Fibroblast of lung (primary cell): ENCODE data around the gene WFDC9. TPM values are rescaled to one million over a fixed set of nuclear protein-coding genes. Genes with fewer than 3 reads are reported as not detected.

Experiments used
- DNase-seq, 2 donors: peaks; one replicate each; pipeline versions ENCODE4 v3.0.0 to v3.0.0-alpha.2; 2010; ENCODE audit warnings: low read depth in 2 of 2
- H2AFZ ChIP-seq: 2 replicates; pipeline ENCODE4 v1.5.1; 2012; ENCODE audit warnings: low read length, control low read depth, inconsistent platforms
- H3K27ac ChIP-seq: 2 replicates; pipeline ENCODE4 v1.5.1; 2011; ENCODE audit warnings: low read length, control low read depth; ENCODE audit not compliant: insufficient read depth
- H3K27me3 ChIP-seq: 2 replicates; pipeline ENCODE4 v1.5.1; 2011; ENCODE audit warnings: mild to moderate bottlenecking, low read length; ENCODE audit not compliant: control insufficient read depth, insufficient read depth
- H3K36me3 ChIP-seq: 2 replicates; pipeline ENCODE4 v1.5.1; 2011; ENCODE audit warnings: low read length; ENCODE audit not compliant: control insufficient read depth, insufficient read depth
- H3K4me1 ChIP-seq: 2 replicates; pipeline ENCODE4 v1.5.1; 2011; ENCODE audit warnings: low read length; ENCODE audit not compliant: control insufficient read depth, insufficient read depth; ENCODE audit errors: extremely low read depth
- H3K4me2 ChIP-seq: 2 replicates; pipeline ENCODE4 v1.5.1; 2011; ENCODE audit warnings: low read length, control low read depth; ENCODE audit not compliant: insufficient read depth; ENCODE audit errors: extremely low read depth
- H3K4me3 ChIP-seq, 4 experiments: fragments of 200-600 bp in 1 of 4; sonication (generic) in 1 of 4; replicated peaks in 1 of 4; 2 replicates each; pipeline ENCODE4 v1.5.1; 2011 to 2016; ENCODE audit warnings: low read length in 4 of 4, low read depth in 3 of 4, mild to moderate bottlenecking in 3 of 4, control low read depth in 2 of 4, inconsistent platforms in 1 of 4, mixed read lengths in 1 of 4; ENCODE audit not compliant: insufficient read depth in 1 of 4; ENCODE audit errors: control extremely low read depth in 1 of 4
- H3K79me2 ChIP-seq: 2 replicates; pipeline ENCODE4 v1.5.1; 2012; ENCODE audit warnings: mild to moderate bottlenecking, low read length, inconsistent platforms; ENCODE audit not compliant: control insufficient read depth, insufficient read depth
- H3K9ac ChIP-seq: 2 replicates; pipeline ENCODE4 v1.5.1; 2011; ENCODE audit warnings: mild to moderate bottlenecking, low read length, control low read depth; ENCODE audit not compliant: insufficient read depth
- H3K9me3 ChIP-seq: 2 replicates; pipeline ENCODE4 v1.5.1; 2012; ENCODE audit warnings: low read depth, low read length; ENCODE audit not compliant: control insufficient read depth, insufficient read depth
- H4K20me1 ChIP-seq: 2 replicates; pipeline ENCODE4 v1.5.1; 2011; ENCODE audit warnings: low read length; ENCODE audit not compliant: control insufficient read depth, insufficient read depth; ENCODE audit errors: extremely low read depth
- CTCF ChIP-seq, 2 donors: IDR thresholded peaks in 1 of 2; conservative IDR thresholded peaks in 1 of 2; 1 replicate in 1 of 2; 2 replicates in 1 of 2; pipeline ENCODE4 v1.5.1; 2011 to 2012; ENCODE audit warnings: low read length in 2 of 2, control low read depth in 1 of 2, inconsistent platforms in 1 of 2, low read depth in 1 of 2, mild to moderate bottlenecking in 1 of 2
- EZH2 ChIP-seq: IDR thresholded peaks from 2 replicates; pipeline ENCODE4 v1.5.1; 2012; ENCODE audit warnings: low read length, control low read depth, mild to moderate bottlenecking; ENCODE audit errors: missing control alignments
- polyA plus RNA-seq, 2 donors: library from polyadenylated mRNA; depleted of rRNA in 1 of 2; stranded (reverse) in 1 of 2; unstranded in 1 of 2; fragments of >200 nt; gene quantifications; 2 replicates each; pipeline ENCODE4 v1.2.1, GENCODE V29; 2011 to 2012; ENCODE audit warnings: missing spikeins in 1 of 2
- total RNA-seq: library from RNA; depleted of rRNA; stranded (reverse); fragments of >200 nt; gene quantifications from 2 replicates; pipeline ENCODE4 v1.2.1, GENCODE V29; 2014

The WFDC9 gene
- total and polyA plus RNA-seq, 2 donors (not counting 1 experiment from before 2014, with no cell fraction given): not detected

- no peak overlapping the region for H3K4me2 ChIP-seq
- no peaks in the 10 kb centered on the region for H3K79me2 ChIP-seq
- H2AFZ ChIP-seq: no peak overlapping the region
- no peaks in the 10 kb centered on the region for H3K27me3 ChIP-seq
- no peak overlapping the region for H3K4me3 ChIP-seq
- no peak overlapping the region for H3K9ac ChIP-seq
- H3K36me3 ChIP-seq: no peaks in the 10 kb centered on the region
- TF ChIP-seq EZH2: no peak
- no peak for TF ChIP-seq CTCF (conservative IDR thresholded peaks at IDR 0.05 in 1 of 2, IDR thresholded peaks at IDR 0.05 in 1 of 2; ENCODE audit: low read depth in 1 of 2, low read length in 2 of 2)
- H4K20me1 ChIP-seq: no peaks in the 10 kb centered on the region
- no peak overlapping the region for H3K27ac ChIP-seq
- no peaks in the 10 kb centered on the region for H3K4me1 ChIP-seq
- H3K9me3 ChIP-seq: no peaks in the 10 kb centered on the region
- DNase-seq: no peak
Observed at GRCh38 chr20:45607810-45608209, 23.3 kb downstream of the WFDC9 start.

GRCh38 chr20:45595235-45595634 lies 35.8 kb downstream of the WFDC9 start:
- Histone ChIP-seq H3K79me2 (no peaks in the 10 kb centered on the region), H3K36me3 (no peaks in the 10 kb centered on the region), H3K27ac (no peak overlapping the region), H3K4me1 (no peaks in the 10 kb centered on the region), H3K4me2 (no peak overlapping the region), H3K9ac (no peak overlapping the region), H2AFZ (no peak overlapping the region), H3K9me3 (no peaks in the 10 kb centered on the region), H4K20me1 (no peaks in the 10 kb centered on the region), H3K4me3 (no peak overlapping the region), H3K27me3 (no peaks in the 10 kb centered on the region)
- DNase-seq: no peak
- no peak for TF ChIP-seq EZH2
- no peak for TF ChIP-seq CTCF (conservative IDR thresholded peaks at IDR 0.05 in 1 of 2, IDR thresholded peaks at IDR 0.05 in 1 of 2; ENCODE audit: low read depth in 1 of 2, low read length in 2 of 2)

GRCh38 chr20:45593498-45593897 lies 37.6 kb downstream of the WFDC9 start:
- no peak overlapping the region for H3K4me3 ChIP-seq
- H3K27ac ChIP-seq: no peak overlapping the region
- H3K4me1 ChIP-seq: no peaks in the 10 kb centered on the region
- no peaks in the 10 kb centered on the region for H3K27me3 ChIP-seq
- no peak for DNase-seq
- no peak overlapping the region for H2AFZ ChIP-seq
- no peak overlapping the region for H3K9ac ChIP-seq
- no peaks in the 10 kb centered on the region for H4K20me1 ChIP-seq
- no peaks in the 10 kb centered on the region for H3K9me3 ChIP-seq
- no peaks in the 10 kb centered on the region for H3K79me2 ChIP-seq
- no peaks in the 10 kb centered on the region for H3K36me3 ChIP-seq
- no peak for TF ChIP-seq EZH2
- TF ChIP-seq CTCF (conservative IDR thresholded peaks at IDR 0.05 in 1 of 2, IDR thresholded peaks at IDR 0.05 in 1 of 2; ENCODE audit: low read depth in 1 of 2, low read length in 2 of 2): no peak
- no peak overlapping the region for H3K4me2 ChIP-seq
